Mesenchymal stem cell (in vitro differentiated cells and primary cell): ENCODE measurements around the gene ATG10.

ENCODE experiments used
- DNase-seq: peaks from one replicate; pipeline ENCODE4 v3.0.0-alpha.2; 2013
- H2AFZ ChIP-seq: one replicate; pipeline ENCODE4 v1.6.1; 2013; ENCODE audit warnings: low read depth, mild to moderate bottlenecking, control low read depth, inconsistent platforms, low read length, moderate library complexity
- H2AK5ac ChIP-seq: 2 replicates; pipeline ENCODE4 v1.6.1; 2013; ENCODE audit warnings: low read length, moderate library complexity, mild to moderate bottlenecking, inconsistent platforms; ENCODE audit not compliant: severe bottlenecking
- H2BK120ac ChIP-seq: one replicate; pipeline ENCODE4 v1.6.1; 2013; ENCODE audit warnings: low read depth, mild to moderate bottlenecking, inconsistent platforms, low read length, moderate library complexity
- H2BK12ac ChIP-seq, 2 experiments: one replicate each; pipeline ENCODE4 v1.6.1; 2013; ENCODE audit warnings: inconsistent platforms in 2 of 2, low read length in 2 of 2, mild to moderate bottlenecking in 2 of 2, moderate library complexity in 2 of 2, control low read depth in 1 of 2
- H2BK15ac ChIP-seq: one replicate; pipeline ENCODE4 v1.6.1; 2013; ENCODE audit warnings: mild to moderate bottlenecking, low read depth, inconsistent platforms; ENCODE audit not compliant: poor library complexity, severe bottlenecking
- H2BK5ac ChIP-seq: 2 replicates; pipeline ENCODE4 v1.6.1; 2013; ENCODE audit warnings: low read depth, mild to moderate bottlenecking, low read length, control low read depth, inconsistent platforms; ENCODE audit not compliant: poor library complexity, severe bottlenecking
- H3K14ac ChIP-seq, 2 experiments: one replicate each; pipeline ENCODE4 v1.6.1; 2013; ENCODE audit warnings: inconsistent platforms in 2 of 2, low read length in 2 of 2, control low read depth in 1 of 2, mild to moderate bottlenecking in 1 of 2, moderate library complexity in 1 of 2
- H3K18ac ChIP-seq, 2 experiments: one replicate each; pipeline ENCODE4 v1.6.1; 2013; ENCODE audit warnings: inconsistent platforms in 2 of 2, low read length in 2 of 2, control low read depth in 1 of 2, low read depth in 1 of 2, mild to moderate bottlenecking in 1 of 2
- H3K23ac ChIP-seq, 2 experiments: one replicate each; pipeline ENCODE4 v1.6.1; 2013; ENCODE audit warnings: inconsistent platforms in 2 of 2, low read length in 2 of 2, mild to moderate bottlenecking in 2 of 2, moderate library complexity in 2 of 2, control low read depth in 1 of 2
- H3K27ac ChIP-seq: 2 replicates; pipeline ENCODE4 v1.5.1; 2013; ENCODE audit warnings: mild to moderate bottlenecking, moderate library complexity, low read length, control low read depth, inconsistent platforms; ENCODE audit not compliant: poor library complexity, severe bottlenecking
- H3K27me3 ChIP-seq, 2 experiments: 2 replicates each; pipeline versions ENCODE4 v1.6.1 to v1.7.0; 2013; ENCODE audit warnings: low read length in 2 of 2, mild to moderate bottlenecking in 2 of 2, moderate library complexity in 2 of 2, control low read depth in 1 of 2, inconsistent platforms in 1 of 2; ENCODE audit not compliant: control insufficient read depth in 1 of 2, insufficient read depth in 1 of 2
- H3K36me3 ChIP-seq, 2 experiments: 2 replicates each; pipeline versions ENCODE4 v1.6.1 to v1.7.0; 2013; ENCODE audit warnings: low read length in 2 of 2, control low read depth in 1 of 2, inconsistent platforms in 1 of 2, low read depth in 1 of 2, mild to moderate bottlenecking in 1 of 2; ENCODE audit not compliant: insufficient read depth in 2 of 2, control insufficient read depth in 1 of 2
- H3K4ac ChIP-seq, 2 experiments: one replicate each; pipeline ENCODE4 v1.6.1; 2013; ENCODE audit warnings: inconsistent platforms in 2 of 2, low read length in 2 of 2, mild to moderate bottlenecking in 2 of 2, moderate library complexity in 2 of 2, control low read depth in 1 of 2, low read depth in 1 of 2
- H3K4me1 ChIP-seq: 2 replicates; pipeline ENCODE4 v1.6.1; 2013; ENCODE audit warnings: low read depth, low read length, control low read depth; ENCODE audit not compliant: control insufficient read depth, insufficient read depth
- H3K4me2 ChIP-seq: 2 replicates; pipeline ENCODE4 v1.6.1; 2013; ENCODE audit warnings: low read length, mild to moderate bottlenecking, inconsistent platforms; ENCODE audit not compliant: poor library complexity, severe bottlenecking
- H3K4me3 ChIP-seq, 2 experiments: 2 replicates each; pipeline versions ENCODE4 v1.5.1 to v1.7.0; 2013; ENCODE audit warnings: low read length in 2 of 2, mild to moderate bottlenecking in 2 of 2, control low read depth in 1 of 2, low read depth in 1 of 2; ENCODE audit not compliant: insufficient read depth in 1 of 2
- H3K79me1 ChIP-seq: replicated peaks from 2 replicates; pipeline ENCODE4 v1.6.1; 2013; ENCODE audit warnings: mild to moderate bottlenecking, control low read depth, low read length, inconsistent platforms; ENCODE audit not compliant: poor library complexity, severe bottlenecking
- H3K9ac ChIP-seq: 2 replicates; pipeline ENCODE4 v1.7.0; 2013; ENCODE audit warnings: mild to moderate bottlenecking, low read length, moderate library complexity
- H3K9me3 ChIP-seq: 2 replicates; pipeline ENCODE4 v1.7.0; 2013; ENCODE audit warnings: mild to moderate bottlenecking, low read length; ENCODE audit not compliant: control insufficient read depth
- H4K8ac ChIP-seq: one replicate; pipeline ENCODE4 v1.6.1; 2013; ENCODE audit warnings: inconsistent platforms, mild to moderate bottlenecking, low read length, moderate library complexity
- H4K91ac ChIP-seq: one replicate; pipeline ENCODE4 v1.6.1; 2013; ENCODE audit warnings: mild to moderate bottlenecking, low read length, inconsistent platforms
- WGBS: methylation state at CpG from one replicate; pipeline ENCODE4 v1.1.7; 2013; ENCODE audit warnings: mixed read lengths; 5-methylcytosine and 5-hydroxymethylcytosine counted together

Gene ATG10

DNA sequence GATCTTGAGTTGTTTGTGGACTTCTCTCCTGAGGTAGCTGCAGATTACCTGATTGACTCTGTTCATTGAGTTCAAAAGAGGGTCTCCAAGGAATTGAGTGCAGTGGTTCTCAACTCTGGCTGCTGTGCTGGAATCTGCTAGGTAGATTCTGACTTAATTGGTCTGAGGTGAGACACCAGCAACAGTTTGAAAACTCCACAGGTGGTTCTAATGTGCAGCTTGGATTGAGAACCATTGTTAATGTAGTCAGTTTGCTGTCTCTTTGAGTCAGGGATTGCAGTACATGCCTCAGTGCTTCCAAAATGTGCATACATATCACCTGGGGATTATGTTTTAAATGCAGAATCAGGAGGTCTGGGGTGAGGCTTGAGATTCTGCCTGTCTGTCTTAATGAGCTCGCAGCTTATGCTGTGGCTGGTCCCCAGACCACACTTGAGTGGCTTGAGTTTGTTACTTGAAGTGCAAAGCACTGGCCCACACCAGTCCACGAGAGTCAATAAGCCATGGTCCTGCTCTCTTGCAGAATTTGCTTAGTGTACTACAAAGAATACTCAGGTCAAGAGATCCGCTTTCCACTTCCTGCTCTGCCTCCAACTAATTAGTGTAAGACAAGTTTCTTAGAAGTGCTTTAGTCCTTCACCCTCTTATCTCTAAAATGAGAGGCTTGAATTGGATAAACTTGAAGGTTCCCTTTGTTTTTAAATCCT is 82.3 kb downstream of the ATG10 start:
- no peak overlapping the region for H4K8ac ChIP-seq
- H2AK5ac ChIP-seq: no peak overlapping the region
- H3K36me3 ChIP-seq: no peaks in the 10 kb centered on the region
- no peak overlapping the region for H2BK15ac ChIP-seq
- no peaks in the 10 kb centered on the region for H3K9me3 ChIP-seq
- H4K91ac ChIP-seq: no peak overlapping the region
- H2BK12ac ChIP-seq: no peak overlapping the region
- no peak for DNase-seq
- H2BK120ac ChIP-seq: no peak overlapping the region
- no peak overlapping the region for H3K14ac ChIP-seq
- no peak overlapping the region for H3K4me3 ChIP-seq
- H3K23ac ChIP-seq: no peak overlapping the region
- peaks cover 5% of the 10 kb centered on the region for H3K79me1 ChIP-seq
- no peak overlapping the region for H3K9ac ChIP-seq
- H3K27me3 ChIP-seq: no peaks in the 10 kb centered on the region
- H3K4ac ChIP-seq: no peak overlapping the region
- no peak overlapping the region for H3K18ac ChIP-seq
- H3K4me2 ChIP-seq: no peak overlapping the region
- 67% methylated on average over 2 of the region's 3 CpGs for WGBS
- no peak overlapping the region for H3K27ac ChIP-seq
- no peak overlapping the region for H2BK5ac ChIP-seq
- H3K4me1 ChIP-seq: peaks cover 1% of the 10 kb centered on the region
- no peak overlapping the region for H2AFZ ChIP-seq

DNA sequence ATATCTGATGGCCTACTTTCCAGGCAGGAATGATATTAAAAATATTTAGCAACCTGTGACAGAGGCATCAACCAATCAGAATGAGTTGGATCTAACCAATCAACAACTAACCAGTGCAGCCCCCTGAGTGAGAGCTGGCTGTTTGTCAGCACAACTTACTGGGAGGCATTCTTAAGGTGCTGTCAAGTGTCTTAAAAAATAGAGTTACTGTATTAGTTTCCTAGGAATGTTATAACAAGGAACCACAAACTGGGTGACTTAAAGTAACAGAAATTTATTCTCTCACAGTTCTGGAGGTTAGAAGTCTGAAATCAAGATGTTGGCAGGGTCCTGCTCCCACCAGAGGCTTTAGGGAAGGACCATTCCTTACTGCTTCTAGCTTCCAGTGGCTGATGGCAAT is 85.2 kb downstream of the ATG10 start:
- no peak overlapping the region for H2AFZ ChIP-seq
- no peak for DNase-seq

DNA sequence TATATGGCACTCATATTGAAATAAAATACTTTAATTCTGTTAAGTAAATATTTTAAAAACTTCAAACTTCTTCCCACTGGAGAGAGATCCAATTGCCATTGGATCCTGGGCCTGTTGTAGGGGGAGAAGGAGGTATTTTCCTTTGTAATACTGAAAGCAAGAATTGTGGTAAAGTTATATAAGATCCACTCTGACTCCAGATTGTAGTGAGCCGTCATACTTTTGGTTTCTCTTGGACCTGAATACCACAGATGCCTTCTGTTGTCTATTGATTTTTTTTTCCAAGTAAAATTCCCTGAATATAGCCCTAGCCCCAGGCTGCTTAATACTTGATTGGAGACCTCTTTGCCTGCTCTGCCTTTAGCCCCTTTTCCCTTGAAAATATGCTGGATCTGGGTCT is 86.9 kb downstream of the ATG10 start:
- no peak overlapping the region for H2BK5ac ChIP-seq
- WGBS: 100% methylated on average over 1 of the region's 1 CpG
- H3K36me3 ChIP-seq: no peaks in the 10 kb centered on the region
- no peak overlapping the region for H3K4me3 ChIP-seq
- H4K8ac ChIP-seq: no peak overlapping the region
- no peak overlapping the region for H3K4me2 ChIP-seq
- DNase-seq: no peak
- H3K4ac ChIP-seq: no peak overlapping the region
- H3K4me1 ChIP-seq: peaks cover 1% of the 10 kb centered on the region
- H2BK12ac ChIP-seq: no peak overlapping the region
- H2BK120ac ChIP-seq: no peak overlapping the region
- H3K9me3 ChIP-seq: no peaks in the 10 kb centered on the region
- H2BK15ac ChIP-seq: no peak overlapping the region
- H3K14ac ChIP-seq: no peak overlapping the region
- no peak overlapping the region for H2AFZ ChIP-seq
- H4K91ac ChIP-seq: no peak overlapping the region
- no peak overlapping the region for H3K23ac ChIP-seq
- peaks cover 4% of the 10 kb centered on the region for H3K79me1 ChIP-seq
- H2AK5ac ChIP-seq: no peak overlapping the region
- H3K27me3 ChIP-seq: no peaks in the 10 kb centered on the region
- no peak overlapping the region for H3K9ac ChIP-seq
- H3K18ac ChIP-seq: no peak overlapping the region
- H3K27ac ChIP-seq: no peak overlapping the region

More for the DNA sequence above, 85.2 kb downstream of the ATG10 start:
- H2BK120ac ChIP-seq: no peak overlapping the region
- no peak overlapping the region for H2BK12ac ChIP-seq
- H3K4me1 ChIP-seq: peaks cover 1% of the 10 kb centered on the region
- no peak overlapping the region for H2BK5ac ChIP-seq
- H3K79me1 ChIP-seq: peaks cover 5% of the 10 kb centered on the region
- H2AK5ac ChIP-seq: no peak overlapping the region
- no peak overlapping the region for H2BK15ac ChIP-seq
- H3K27me3 ChIP-seq: no peaks in the 10 kb centered on the region
- no peak overlapping the region for H3K4ac ChIP-seq
- no peak overlapping the region for H3K4me3 ChIP-seq
- H3K4me2 ChIP-seq: no peak overlapping the region
- H4K91ac ChIP-seq: no peak overlapping the region
- H3K27ac ChIP-seq: no peak overlapping the region
- H3K14ac ChIP-seq: no peak overlapping the region
- H3K23ac ChIP-seq: no peak overlapping the region
- no peaks in the 10 kb centered on the region for H3K9me3 ChIP-seq
- no peak overlapping the region for H4K8ac ChIP-seq
- H3K18ac ChIP-seq: no peak overlapping the region
- H3K9ac ChIP-seq: no peak overlapping the region
- no peaks in the 10 kb centered on the region for H3K36me3 ChIP-seq

DNA sequence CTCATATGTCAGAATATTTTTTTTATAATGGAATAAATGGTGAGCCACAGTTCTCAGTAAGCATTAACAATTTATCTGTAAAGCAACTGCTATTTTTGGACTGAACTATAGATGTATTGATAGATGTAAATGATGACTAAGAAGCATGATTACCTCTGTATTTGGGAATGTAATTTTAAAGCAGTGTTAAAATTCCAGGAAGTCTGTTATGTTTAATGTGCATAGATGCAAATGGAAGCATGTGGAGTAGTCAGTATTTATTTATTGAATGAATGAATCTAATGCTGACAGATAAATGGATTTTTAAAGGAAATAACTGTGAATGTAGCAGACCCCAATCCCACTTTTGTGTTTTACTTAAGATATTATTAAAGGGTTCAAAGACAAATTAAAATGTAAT is 95.0 kb downstream of the ATG10 start:
- no peaks in the 10 kb centered on the region for H3K27me3 ChIP-seq
- no peak overlapping the region for H3K4me3 ChIP-seq
- no peak overlapping the region for H3K18ac ChIP-seq
- H4K8ac ChIP-seq: no peak overlapping the region
- no peak overlapping the region for H2BK120ac ChIP-seq
- H2BK15ac ChIP-seq: no peak overlapping the region
- H3K79me1 ChIP-seq: no peaks in the 10 kb centered on the region
- H3K4me1 ChIP-seq: no peaks in the 10 kb centered on the region
- H3K4ac ChIP-seq: no peak overlapping the region
- no peak overlapping the region for H4K91ac ChIP-seq
- H3K4me2 ChIP-seq: no peak overlapping the region
- no peak overlapping the region for H2AFZ ChIP-seq
- H3K23ac ChIP-seq: no peak overlapping the region
- no peak overlapping the region for H3K9ac ChIP-seq
- H2BK12ac ChIP-seq: no peak overlapping the region
- H3K36me3 ChIP-seq: no peaks in the 10 kb centered on the region
- H3K9me3 ChIP-seq: no peaks in the 10 kb centered on the region
- no peak overlapping the region for H3K27ac ChIP-seq
- no peak for DNase-seq
- H2AK5ac ChIP-seq: no peak overlapping the region
- no peak overlapping the region for H3K14ac ChIP-seq
- no peak overlapping the region for H2BK5ac ChIP-seq
